HG03575 (cell line): Measurements from ENCODE around the gene ZC3H10.
"Not testable (repeated sequence)": the region's sequence is repeated elsewhere in the genome, so short reads cannot be mapped to it uniquely, and the experiment has no call there.

ENCODE experiments used
- ATAC-seq: cut with Tn5 transposase; IDR thresholded peaks from one replicate; pipeline ENCODE4 v1.9.1; 2021; ENCODE audit not compliant: unreplicated experiment, insufficient number of reproducible peaks, low FRiP score; ENCODE audit errors: extremely low read depth

ZC3H10 gene, protein sequence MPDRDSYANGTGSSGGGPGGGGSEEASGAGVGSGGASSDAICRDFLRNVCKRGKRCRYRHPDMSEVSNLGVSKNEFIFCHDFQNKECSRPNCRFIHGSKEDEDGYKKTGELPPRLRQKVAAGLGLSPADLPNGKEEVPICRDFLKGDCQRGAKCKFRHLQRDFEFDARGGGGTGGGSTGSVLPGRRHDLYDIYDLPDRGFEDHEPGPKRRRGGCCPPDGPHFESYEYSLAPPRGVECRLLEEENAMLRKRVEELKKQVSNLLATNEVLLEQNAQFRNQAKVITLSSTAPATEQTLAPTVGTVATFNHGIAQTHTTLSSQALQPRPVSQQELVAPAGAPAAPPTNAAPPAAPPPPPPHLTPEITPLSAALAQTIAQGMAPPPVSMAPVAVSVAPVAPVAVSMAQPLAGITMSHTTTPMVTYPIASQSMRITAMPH

DNA sequence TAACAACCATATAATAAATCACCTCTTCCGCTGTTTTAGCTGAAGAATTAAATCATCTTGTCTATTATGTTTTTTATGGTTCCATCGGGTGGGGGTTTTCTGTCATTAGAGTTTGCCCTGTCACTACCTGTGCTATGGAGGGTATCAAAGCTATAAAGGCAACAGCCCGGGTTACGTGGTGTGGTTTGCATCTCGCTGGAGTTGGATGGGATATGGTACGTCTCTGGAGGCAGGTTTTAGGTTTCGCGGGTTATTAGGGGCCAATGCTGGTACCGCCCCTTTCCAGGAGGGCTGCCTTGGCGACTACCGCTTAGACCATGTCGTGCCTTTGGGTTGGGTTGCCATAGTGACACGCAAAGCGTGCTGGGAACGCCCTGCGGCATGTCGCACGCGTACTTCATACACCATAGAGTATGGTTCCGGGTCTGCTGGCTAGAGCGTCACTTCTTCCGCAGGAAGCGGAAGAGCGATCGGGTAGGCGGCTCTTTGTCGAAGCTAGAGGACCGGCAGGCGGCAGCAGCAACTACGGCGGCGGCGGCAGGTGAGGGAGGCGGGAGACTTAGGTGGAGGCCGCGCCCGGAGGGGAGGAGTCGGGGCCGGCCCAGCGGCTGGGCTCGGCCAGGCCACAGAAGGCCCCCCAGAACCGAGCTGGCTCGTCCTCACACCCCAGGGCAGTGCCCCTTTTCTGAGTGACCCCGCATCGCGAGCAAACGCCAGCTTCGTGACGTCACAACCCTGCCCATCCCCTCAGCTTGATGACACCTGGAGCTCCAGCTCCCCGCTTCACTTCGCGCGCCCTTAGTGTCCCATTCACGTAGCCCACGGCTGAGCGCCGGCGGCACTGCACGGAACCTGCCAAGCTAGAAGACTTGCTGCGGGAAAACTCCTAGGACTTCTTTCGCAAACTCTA, at the start of gene ZC3H10:
Gene ZC3H10 (plus strand): TSS at position 489 of the 910 bp plus-strand sequence. CDS start 2,297 bp downstream, outside the sequence.
- ATAC-seq = peak; percentile 69

DNA sequence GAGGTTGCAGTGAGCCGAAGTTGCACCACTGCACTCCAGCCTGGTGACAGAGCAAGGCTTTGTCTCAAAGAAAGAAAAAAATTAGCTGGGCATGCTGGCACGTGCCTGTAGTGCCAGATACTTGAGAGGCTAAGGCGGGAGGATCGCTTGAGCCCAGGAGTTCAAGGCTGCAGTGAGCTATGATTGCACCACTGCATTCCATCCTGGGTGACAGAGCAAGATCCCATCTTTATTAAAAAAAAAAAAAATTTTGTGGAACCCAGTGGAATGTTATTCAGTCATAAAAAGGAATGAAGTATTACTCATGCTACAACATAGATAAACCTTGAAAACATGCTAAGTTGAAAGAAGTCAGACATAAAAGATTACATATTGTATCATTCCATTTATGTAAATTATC, 46.4 kb upstream of the ZC3H10 start:
- ATAC-seq = no peak

DNA sequence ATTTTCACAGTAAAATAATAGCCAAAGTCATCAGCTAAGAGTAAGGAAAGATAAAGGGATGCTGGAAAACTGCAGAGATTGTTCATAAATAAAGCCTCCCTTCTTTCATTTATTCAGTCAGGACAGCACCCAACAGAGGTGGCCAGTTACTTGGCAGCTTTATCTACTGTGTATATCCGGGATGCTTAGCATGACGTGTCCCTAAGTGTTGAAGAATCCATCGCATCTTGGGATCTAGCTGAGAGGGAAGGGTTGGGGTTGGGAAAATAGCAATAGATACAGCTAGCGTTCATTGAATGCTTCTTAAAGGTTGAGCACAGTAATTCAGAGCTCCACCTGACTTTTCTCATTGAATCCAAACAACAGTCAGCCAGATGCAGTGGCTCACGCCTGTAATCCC, 43.7 kb upstream of the ZC3H10 start:
- no peak for ATAC-seq

DNA sequence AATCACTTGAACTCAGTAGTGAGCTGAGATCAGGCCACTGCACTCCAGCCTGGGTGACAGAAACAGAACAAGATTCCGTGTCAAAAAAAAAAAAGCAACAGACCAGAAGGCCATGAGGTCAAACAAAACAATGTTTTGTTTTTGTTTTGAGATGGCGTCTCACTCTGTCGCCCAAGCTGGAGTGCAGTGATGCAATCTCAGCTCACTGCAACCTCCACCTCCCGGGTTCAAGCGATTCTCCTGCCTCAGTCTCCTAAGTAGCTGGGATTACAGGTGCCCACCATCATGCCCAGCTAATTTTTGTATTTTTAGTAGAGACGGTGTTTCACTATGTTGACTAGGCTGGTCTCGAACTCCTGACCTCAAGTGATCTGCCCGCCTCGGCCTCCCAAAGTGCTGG, 40.1 kb upstream of the ZC3H10 start:
- not testable (repeated sequence) for ATAC-seq

DNA sequence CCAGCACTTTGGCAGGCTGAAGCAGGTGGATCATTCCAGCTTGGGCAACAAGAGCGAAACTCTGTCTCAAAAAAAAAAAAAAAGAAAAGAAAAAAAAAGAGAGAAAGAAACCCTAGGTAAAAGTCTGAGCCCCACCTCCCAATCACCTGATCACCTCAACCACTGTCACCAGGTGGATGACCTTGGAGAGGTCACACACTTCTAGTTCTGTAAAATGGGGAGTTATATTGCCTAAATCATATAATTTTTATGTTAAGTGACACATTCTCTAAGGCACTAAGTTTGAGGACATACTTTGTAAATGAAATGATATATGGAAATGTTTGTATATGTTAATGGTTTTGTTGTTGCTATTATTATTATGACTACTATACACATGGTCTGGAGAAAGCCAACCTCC, 39.6 kb upstream of the ZC3H10 start:
- ATAC-seq = no peak

DNA sequence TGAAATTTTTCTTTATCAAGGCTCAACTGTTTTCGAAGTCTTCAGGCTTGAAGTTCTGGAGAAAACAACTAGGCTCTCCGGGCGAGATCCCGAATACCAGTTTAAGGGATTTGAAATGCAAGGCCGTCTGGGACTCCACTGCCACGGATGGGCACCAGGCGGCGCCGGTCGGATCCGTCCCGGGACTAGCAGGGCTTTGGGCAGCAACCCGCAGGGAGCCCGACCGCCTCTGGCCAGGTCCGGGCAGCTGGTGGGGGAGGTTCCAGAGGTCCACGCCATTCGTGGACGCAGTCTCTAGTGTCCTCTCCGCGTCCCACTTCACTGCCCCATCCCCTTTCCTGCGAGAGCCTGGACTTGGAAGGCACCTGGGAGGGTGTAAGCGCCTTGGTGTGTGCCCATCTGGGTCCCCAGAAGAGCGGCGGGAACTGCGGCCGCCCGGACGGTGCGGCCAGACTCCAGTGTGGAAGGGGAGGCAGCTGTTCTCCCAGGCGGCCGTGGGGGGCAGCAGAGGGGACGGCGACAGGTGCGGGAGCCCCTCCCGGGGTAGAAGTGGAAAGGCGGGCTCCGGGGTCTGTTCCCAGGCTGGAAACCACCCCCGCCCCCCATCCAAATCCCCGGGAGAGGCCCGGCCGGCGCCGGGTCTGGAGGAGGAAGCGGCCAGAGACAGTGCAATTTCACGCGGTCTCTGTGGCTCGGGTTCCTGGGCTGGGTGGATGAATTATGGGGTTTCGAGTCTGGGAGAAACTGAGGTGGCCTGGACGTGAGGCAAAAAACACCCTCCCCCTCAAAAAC, 38.9 kb upstream of the ZC3H10 start:
- ATAC-seq = no peak

DNA sequence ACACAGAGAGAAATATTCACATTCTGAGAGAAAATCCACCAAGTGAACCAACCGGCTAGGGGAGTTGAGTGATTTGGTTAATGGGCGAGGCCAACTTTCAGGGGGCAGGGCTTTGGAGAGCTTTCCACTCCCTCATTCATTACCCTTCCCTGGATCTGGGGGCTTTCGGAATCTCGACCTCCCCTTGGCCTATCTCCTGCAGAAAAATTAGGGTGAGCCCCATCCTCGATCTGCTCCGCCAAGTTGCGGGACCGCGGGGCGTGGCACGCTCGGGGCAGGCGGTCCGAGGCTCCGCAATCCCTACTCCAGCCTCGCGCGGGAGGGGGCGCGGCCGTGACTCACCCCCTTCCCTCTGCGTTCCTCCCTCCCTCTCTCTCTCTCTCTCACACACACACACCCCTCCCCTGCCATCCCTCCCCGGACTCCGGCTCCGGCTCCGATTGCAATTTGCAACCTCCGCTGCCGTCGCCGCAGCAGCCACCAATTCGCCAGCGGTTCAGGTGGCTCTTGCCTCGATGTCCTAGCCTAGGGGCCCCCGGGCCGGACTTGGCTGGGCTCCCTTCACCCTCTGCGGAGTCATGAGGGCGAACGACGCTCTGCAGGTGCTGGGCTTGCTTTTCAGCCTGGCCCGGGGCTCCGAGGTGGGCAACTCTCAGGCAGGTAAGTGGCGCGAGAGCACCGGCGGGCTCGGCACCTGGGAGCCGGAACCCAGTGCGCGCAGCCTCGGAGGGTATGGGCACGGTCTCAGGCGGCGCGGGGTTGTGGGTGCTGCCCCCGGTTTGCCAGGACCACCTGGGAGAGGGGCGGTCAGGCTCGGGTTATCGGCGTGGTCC, 38.1 kb upstream of the ZC3H10 start, which contains the start of gene ERBB3:
Gene ERBB3 (plus strand): TSS at position 443 of the 833 bp plus-strand sequence. CDS start 136 bp downstream, at position 579.
- ATAC-seq = no peak

DNA sequence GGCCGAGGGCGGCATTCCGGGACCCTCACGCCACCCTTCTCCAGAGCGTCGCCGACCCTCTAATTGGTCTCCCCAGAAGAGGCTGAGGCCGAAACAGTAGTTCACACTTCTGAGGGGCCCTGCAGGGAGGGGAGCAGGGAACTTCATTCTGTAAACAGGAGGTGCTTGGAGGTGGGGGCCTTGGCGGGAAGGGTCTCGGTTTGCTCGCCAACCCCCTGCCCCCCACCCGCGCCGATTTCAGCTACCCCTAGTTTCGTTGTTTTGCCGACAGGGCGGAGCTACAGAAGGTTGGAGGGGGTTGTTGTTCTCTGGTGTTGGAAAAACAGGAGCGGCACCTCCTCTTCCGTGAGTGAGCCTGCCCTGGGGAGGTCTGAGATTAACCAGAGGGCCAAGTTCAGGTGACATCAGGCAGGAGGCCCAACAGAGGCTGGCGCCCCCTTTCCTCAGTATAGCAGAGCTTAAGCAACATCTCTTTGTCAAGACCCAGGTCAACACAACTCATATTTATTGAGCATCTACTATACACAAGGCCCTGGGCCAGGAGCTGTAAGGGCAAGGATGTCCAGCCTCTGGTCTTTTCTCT, 37.4 kb upstream of the ZC3H10 start:
- no peak for ATAC-seq

DNA sequence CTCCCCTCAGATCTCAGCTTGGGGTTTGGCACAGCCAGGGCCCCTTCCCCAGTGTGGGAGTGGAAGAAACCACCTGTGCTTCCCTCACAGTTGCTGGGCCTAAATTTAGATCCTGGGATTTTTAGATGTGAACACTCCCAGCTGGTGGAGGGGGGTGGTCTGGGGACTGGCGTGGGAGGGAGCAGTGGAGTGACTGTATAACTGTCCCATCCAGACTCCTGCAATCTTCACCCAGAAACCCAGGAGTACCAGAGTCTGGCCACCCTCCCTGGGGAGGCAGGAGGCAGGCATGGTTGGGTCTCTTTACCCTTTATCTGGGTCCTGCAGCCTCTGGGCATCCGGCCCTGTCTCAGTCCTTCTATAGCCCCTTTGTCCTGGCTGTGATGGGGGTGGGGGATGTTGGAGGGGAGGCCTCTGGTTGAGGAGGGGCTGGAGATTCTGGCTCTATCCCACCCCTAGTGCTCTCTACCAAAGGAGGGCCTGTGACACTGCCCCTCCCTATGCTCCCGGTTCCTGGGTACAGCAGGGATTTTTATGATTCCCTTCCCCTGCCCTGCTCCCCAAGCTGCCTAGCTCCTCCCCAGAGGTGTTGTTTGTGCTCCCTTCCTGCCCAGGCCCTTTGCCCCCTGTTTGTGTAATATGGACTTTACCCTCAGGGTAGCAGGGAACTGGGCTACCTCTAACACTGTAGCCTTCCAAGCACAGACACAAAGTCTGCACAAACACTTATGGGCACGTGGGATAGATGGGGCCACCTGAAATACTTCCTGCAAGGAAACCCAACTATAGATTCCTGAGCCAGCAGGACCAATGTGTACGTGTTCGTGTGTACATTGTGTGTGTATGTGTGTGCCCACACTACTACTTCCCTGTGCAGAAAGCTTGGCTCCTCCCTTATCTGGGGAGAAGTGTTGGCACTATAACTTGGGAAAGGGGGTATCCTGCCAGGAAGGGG, 36.4 kb upstream of the ZC3H10 start:
- ATAC-seq = no peak

DNA sequence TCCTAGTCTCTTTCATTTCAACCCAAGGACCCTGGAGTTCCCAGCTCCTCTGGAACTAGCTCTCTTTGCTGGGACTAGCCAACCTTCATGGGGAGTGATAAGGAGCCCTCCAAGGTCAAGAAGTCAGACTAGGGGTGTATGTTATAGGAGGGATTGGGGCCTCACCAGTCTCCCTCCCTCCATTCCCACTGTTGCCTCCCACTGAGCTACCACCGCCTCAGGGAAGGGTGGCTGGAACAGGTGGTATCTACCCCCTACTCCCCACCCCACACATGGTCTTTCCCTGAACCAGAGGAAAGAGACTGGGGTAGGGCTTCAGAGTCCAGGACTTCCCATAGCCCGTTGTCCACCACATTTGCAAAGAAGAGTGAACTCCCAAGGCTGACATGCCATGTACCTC, 35.7 kb upstream of the ZC3H10 start:
- no peak for ATAC-seq

DNA sequence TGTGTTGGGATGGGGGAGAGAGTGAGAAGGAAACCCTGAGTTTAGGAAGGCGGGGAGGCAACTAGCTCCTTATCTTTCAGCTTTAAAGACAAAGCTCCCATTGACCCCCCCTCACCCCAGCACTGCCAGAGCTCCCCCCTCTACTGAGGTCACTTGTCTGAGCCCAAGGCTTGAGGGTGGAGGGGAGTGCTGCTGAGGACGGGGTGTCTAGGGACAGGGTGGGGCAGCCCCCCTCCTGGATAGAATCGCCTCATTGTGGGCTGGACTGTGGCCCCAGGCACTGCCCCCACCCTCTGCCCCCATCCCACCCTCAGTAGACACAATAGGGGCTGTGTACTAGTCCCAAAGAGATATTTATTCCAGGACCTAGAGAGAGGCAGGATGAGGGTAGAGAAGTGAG, 35.1 kb upstream of the ZC3H10 start:
- no peak for ATAC-seq

DNA sequence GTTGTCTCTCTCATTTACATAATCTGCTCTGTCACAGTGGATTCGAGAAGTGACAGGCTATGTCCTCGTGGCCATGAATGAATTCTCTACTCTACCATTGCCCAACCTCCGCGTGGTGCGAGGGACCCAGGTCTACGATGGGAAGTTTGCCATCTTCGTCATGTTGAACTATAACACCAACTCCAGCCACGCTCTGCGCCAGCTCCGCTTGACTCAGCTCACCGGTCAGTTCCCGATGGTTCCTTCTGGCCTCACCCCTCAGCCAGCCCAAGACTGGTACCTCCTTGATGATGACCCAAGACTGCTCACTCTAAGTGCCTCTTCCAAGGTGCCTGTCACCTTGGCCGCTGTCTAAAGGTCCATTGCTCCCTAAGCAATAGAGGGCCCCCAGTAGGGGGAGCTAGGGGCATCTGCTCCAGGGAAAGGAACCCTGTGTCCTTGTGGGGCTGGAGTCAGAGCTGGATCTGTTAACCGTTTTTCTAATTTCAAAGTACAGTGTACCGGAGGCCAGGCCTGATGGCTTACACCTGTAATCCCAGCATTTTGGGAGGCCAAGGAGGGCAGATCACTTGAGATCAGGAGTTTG, 33.0 kb upstream of the ZC3H10 start:
- no peak for ATAC-seq

DNA sequence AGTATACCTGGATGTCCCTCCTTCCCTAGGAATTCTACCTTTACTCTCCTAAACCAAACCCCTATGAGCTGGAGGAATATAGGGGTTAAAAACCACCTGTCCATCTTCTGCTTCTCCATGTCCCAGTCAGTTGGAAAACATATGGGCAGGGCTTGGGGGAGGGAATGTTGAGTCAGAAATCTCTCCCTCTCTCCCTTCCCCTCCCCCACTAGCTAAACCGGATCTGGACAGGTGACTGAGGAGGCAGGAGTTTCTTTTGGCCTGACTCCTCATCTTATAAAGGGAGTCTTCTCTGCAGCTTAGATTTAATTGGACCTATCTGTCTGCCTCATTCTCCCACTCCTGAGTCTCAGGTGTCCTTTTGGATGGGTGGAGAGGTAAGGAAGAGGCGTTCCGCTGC, 32.0 kb upstream of the ZC3H10 start:
- no peak for ATAC-seq

DNA sequence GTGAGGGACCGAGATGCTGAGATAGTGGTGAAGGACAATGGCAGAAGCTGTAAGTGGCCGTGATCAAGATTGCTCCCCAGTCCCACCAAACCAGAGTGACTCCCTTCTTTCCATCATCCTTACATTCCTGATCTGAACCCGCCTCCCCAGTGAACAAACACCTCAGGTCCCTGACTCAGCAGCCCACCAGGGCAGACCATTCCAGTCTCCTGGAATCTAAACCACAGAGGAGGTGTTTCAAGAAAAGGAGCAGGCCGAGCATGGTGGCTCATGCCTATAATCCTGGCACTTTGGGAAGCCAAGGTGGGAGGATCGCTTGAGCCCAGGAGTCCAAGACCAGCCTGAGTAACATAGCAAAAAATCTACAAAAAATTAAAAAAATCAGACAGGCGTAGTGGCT, 31.5 kb upstream of the ZC3H10 start:
- no peak for ATAC-seq

DNA sequence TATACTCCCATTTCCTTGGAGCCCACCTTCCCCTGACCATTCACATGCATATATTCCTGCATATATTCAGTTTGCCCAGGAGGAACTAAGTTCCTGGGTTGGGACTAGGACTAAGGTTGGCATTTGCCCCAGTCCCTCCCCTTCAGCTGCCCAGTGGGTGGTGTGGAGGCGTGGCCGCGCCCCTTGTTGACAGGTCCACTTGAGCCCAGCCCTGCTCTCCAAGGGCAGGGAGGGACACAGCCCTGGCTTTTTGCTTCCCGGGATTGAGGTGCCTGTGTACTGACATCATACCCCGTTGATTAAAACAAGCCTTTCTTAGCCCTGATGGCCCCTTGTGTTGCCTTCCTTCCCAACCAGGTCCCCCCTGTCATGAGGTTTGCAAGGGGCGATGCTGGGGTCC, 30.8 kb upstream of the ZC3H10 start:
- ATAC-seq = no peak

DNA sequence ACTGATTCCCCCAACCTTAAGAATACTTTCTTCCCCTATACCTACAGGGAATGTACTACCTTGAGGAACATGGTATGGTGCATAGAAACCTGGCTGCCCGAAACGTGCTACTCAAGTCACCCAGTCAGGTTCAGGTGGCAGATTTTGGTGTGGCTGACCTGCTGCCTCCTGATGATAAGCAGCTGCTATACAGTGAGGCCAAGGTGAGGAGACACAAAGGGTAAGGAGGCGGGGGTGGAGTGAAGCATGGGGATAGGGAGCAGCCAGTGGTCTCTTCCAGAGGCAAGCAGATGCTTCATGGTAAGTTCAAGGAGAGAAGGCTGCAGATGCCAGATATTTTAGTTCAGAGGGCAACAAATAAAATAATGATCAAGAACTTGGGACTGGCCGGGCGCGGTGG, 20.3 kb upstream of the ZC3H10 start:
- ATAC-seq = no peak

DNA sequence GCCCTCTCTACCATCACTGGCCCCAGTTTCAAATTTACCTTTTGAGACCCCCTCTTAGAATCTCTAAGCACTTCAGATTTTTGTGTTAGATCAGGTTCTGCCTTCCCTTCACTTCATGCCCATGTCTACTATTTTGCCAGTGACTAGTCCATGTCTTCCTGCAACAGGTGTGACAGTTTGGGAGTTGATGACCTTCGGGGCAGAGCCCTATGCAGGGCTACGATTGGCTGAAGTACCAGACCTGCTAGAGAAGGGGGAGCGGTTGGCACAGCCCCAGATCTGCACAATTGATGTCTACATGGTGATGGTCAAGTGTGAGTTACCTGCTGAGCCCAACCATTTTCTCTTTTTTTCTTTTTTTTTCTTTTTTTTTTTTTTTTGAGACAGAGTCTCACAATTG, 19.5 kb upstream of the ZC3H10 start:
- no peak for ATAC-seq
